Measurements from ENCODE around the gene DCX. TPM values are rescaled to one million over a fixed set of nuclear protein-coding genes. Genes with fewer than 3 reads are reported as not detected.

The DCX gene
- total and polyA plus RNA-seq, 2 of the 13 experiments (the other 11 are each of a cell fraction or from before 2014, with no cell fraction given): not detected

- TF ChIP-seq, protein P1, sequence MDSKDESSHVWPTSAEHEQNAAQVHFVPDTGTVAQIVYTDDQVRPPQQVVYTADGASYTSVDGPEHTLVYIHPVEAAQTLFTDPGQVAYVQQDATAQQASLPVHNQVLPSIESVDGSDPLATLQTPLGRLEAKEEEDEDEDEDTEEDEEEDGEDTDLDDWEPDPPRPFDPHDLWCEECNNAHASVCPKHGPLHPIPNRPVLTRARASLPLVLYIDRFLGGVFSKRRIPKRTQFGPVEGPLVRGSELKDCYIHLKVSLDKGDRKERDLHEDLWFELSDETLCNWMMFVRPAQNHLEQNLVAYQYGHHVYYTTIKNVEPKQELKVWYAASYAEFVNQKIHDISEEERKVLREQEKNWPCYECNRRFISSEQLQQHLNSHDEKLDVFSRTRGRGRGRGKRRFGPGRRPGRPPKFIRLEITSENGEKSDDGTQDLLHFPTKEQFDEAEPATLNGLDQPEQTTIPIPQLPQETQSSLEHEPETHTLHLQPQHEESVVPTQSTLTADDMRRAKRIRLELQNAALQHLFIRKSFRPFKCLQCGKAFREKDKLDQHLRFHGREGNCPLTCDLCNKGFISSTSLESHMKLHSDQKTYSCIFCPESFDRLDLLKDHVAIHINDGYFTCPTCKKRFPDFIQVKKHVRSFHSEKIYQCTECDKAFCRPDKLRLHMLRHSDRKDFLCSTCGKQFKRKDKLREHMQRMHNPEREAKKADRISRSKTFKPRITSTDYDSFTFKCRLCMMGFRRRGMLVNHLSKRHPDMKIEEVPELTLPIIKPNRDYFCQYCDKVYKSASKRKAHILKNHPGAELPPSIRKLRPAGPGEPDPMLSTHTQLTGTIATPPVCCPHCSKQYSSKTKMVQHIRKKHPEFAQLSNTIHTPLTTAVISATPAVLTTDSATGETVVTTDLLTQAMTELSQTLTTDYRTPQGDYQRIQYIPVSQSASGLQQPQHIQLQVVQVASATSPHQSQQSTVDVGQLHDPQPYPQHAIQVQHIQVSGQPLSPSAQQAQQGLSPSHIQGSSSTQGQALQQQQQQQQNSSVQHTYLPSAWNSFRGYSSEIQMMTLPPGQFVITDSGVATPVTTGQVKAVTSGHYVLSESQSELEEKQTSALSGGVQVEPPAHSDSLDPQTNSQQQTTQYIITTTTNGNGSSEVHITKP (CRISPR knock-in tag; IDR thresholded peaks at IDR 0.05; ENCODE audit: low read depth): no peak
- TF ChIP-seq TERF1 (CRISPR knock-in tag; IDR thresholded peaks at IDR 0.05): no peak
- no peak for TF ChIP-seq KDM6A (CRISPR knock-in tag; IDR thresholded peaks at IDR 0.05; ENCODE audit: low read depth)
- no peak for TF ChIP-seq ATF1 (CRISPR knock-in tag; IDR thresholded peaks at IDR 0.05)
- no peak for TF ChIP-seq MYNN (CRISPR knock-in tag; IDR thresholded peaks at IDR 0.05; ENCODE audit: low read depth)
- no peak for TF ChIP-seq PHF20 (CRISPR knock-in tag; IDR thresholded peaks at IDR 0.05)
- TF ChIP-seq, protein P2, sequence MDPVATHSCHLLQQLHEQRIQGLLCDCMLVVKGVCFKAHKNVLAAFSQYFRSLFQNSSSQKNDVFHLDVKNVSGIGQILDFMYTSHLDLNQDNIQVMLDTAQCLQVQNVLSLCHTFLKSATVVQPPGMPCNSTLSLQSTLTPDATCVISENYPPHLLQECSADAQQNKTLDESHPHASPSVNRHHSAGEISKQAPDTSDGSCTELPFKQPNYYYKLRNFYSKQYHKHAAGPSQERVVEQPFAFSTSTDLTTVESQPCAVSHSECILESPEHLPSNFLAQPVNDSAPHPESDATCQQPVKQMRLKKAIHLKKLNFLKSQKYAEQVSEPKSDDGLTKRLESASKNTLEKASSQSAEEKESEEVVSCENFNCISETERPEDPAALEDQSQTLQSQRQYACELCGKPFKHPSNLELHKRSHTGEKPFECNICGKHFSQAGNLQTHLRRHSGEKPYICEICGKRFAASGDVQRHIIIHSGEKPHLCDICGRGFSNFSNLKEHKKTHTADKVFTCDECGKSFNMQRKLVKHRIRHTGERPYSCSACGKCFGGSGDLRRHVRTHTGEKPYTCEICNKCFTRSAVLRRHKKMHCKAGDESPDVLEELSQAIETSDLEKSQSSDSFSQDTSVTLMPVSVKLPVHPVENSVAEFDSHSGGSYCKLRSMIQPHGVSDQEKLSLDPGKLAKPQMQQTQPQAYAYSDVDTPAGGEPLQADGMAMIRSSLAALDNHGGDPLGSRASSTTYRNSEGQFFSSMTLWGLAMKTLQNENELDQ (CRISPR knock-in tag; IDR thresholded peaks at IDR 0.05; ENCODE audit: borderline replicate concordance): no peak
- TF ChIP-seq ZNF10 (CRISPR knock-in tag; IDR thresholded peaks at IDR 0.05; ENCODE audit: borderline replicate concordance, low read depth): no peak
Observed at GRCh38 chrX:111386615-111387233, 25.3 kb downstream of the DCX start (continued).

Measured in HepG2 (cell line).